Small intestine (tissue), 16 donors: ENCODE results near the gene NRG4. TPM values are rescaled to one million over a fixed set of nuclear protein-coding genes. Genes with fewer than 3 reads are reported as not detected.

Experiments used
- DNase-seq, 2 donors: peaks; one replicate each; pipeline versions ENCODE4 v3.0.0 to v3.0.0-alpha.2; 2013
- FAIRE-seq: peaks from 2 replicates; lab custom pipeline; 2012; peaks lifted over from hg19 to GRCh38; lab: Jason Lieb, UNC
- H3K27ac ChIP-seq, 3 donors: one replicate each; pipeline ENCODE4 v1.5.1; 2013; ENCODE audit warnings: low read length in 2 of 3, mild to moderate bottlenecking in 2 of 3, control low read depth in 1 of 3, inconsistent platforms in 1 of 3, low read depth in 1 of 3, moderate library complexity in 1 of 3
- H3K27me3 ChIP-seq, 3 donors: one replicate each; pipeline ENCODE4 v1.6.1; 2013; ENCODE audit warnings: low read length in 3 of 3, inconsistent platforms in 1 of 3; ENCODE audit not compliant: control insufficient read depth in 3 of 3, insufficient read depth in 3 of 3
- H3K36me3 ChIP-seq, 3 donors: one replicate each; pipeline ENCODE4 v1.6.1; 2013; ENCODE audit warnings: low read length in 3 of 3, inconsistent platforms in 1 of 3, low read depth in 1 of 3, mild to moderate bottlenecking in 1 of 3, moderate library complexity in 1 of 3; ENCODE audit not compliant: control insufficient read depth in 3 of 3, insufficient read depth in 2 of 3
- H3K4me1 ChIP-seq, 3 donors: one replicate each; pipeline ENCODE4 v1.6.1; 2013; ENCODE audit warnings: low read length in 2 of 3, inconsistent platforms in 1 of 3, low read depth in 1 of 3, mild to moderate bottlenecking in 1 of 3, moderate library complexity in 1 of 3; ENCODE audit not compliant: control insufficient read depth in 3 of 3, insufficient read depth in 2 of 3
- H3K4me3 ChIP-seq, 3 donors: one replicate each; pipeline ENCODE4 v1.5.1; 2013; ENCODE audit warnings: low read length in 3 of 3, control low read depth in 1 of 3, inconsistent platforms in 1 of 3, low read depth in 1 of 3, mild to moderate bottlenecking in 1 of 3, moderate library complexity in 1 of 3
- H3K9me3 ChIP-seq, 2 donors: one replicate each; pipeline ENCODE4 v1.6.1; 2013; ENCODE audit warnings: low read depth in 1 of 2, low read length in 1 of 2; ENCODE audit not compliant: control insufficient read depth in 2 of 2, insufficient read depth in 1 of 2
- WGBS, 3 donors: extraction: QIAGEN DNeasy Blood & Tissue Kit; methylation state at CpG; one replicate each; pipeline ENCODE4 v1.1.7; 2013; 5-methylcytosine and 5-hydroxymethylcytosine counted together
- long read RNA-seq, 10 donors: transcript quantifications; one replicate each; lab custom pipeline, GENCODE V29; 2026
- polyA plus RNA-seq, 4 donors: library from polyadenylated mRNA; stranded (reverse) in 3 of 4; unstranded in 1 of 4; fragments of 200-250 nt in 3 of 4; fragments of 120-200 nt in 1 of 4; gene quantifications; one replicate each; pipeline versions ENCODE4 v1.2.1 to v1.2.3, GENCODE V29; 2013
- donor health status: healthy with polysubstance abuse.
- donor health status: control.
- donor health status: control.
- donor health status: Bipolar disorder and iron deficiency.
- donor health status: healthy.

Gene NRG4, protein sequence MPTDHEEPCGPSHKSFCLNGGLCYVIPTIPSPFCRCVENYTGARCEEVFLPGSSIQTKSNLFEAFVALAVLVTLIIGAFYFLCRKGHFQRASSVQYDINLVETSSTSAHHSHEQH
- under 1 TPM in 2 of 4 donors, not detected in 2; 0.21 to 0.92 TPM for polyA plus RNA-seq
- long read RNA-seq, donor 1 = 0 reads
- long read RNA-seq, donor 2 = 0 reads
- long read RNA-seq, donor 3 = 0 reads
- long read RNA-seq, donor 4 = 0 reads
- long read RNA-seq, donor 5 = 0 reads
- long read RNA-seq, donor 6 = 0 reads
- long read RNA-seq, donor 7 = 0 reads
- long read RNA-seq, donor 8 = 0 reads
- long read RNA-seq, donor 9 = 0 reads
- long read RNA-seq, donor 10 = 0 reads

GRCh38 chr15:76011627-76012551, at the start of gene NRG4:
NRG4 (minus strand) TSS chr15:76012424; CDS start chr15:76011230, 1,194 bp downstream.
- Histone ChIP-seq H3K27ac (no peak within 1 kb of the TSS), H3K4me3 (no peak within 1 kb of the TSS), H3K4me1 (no peaks in the 10 kb centered on the region), H3K36me3 (no peaks in the 10 kb centered on the region), H3K9me3 (no peaks in the 10 kb centered on the region), H3K27me3 (no peaks in the 10 kb centered on the region)
- FAIRE-seq (no peak), DNase-seq (peak; percentile 1 to 5)
- 24 to 28% (median 26%) methylated on average over 13 of the region's 13 CpGs for WGBS, 3 donors

- Histone ChIP-seq H3K9me3 (no peaks in the 10 kb centered on the region), H3K27ac (no peak overlapping the region), H3K4me1 (peaks cover 0 to 8% (median 8%) of the 10 kb centered on the region in 3 donors), H3K27me3 (peaks cover 5 to 57% (median 6%) of the 10 kb centered on the region in 3 donors), H3K36me3 (no peaks in the 10 kb centered on the region), H3K4me3 (no peak overlapping the region)
- FAIRE-seq = no peak
- DNase-seq = no peak
- 84 to 90% (median 85%) methylated on average over 5 of the region's 5 CpGs for WGBS, 3 donors
Measured at GRCh38 chr15:76061700-76062099, 49.5 kb upstream of the NRG4 start.

GRCh38 chr15:76060118-76060989, 48.1 kb upstream of the NRG4 start:
- Histone ChIP-seq H3K27me3 (peaks cover 4 to 53% (median 6%) of the 10 kb centered on the region in 3 donors), H3K27ac (no peak overlapping the region), H3K36me3 (no peaks in the 10 kb centered on the region), H3K9me3 (no peaks in the 10 kb centered on the region), H3K4me1 (peaks cover 0 to 8% (median 8%) of the 10 kb centered on the region in 3 donors), H3K4me3 (peak overlapping the region; percentile 21 to 68 (median 52))
- WGBS, 3 donors = 14 to 17% (median 16%) methylated on average over 20 of the region's 20 CpGs
- DNase-seq (no peak), FAIRE-seq (no peak)

DNA sequence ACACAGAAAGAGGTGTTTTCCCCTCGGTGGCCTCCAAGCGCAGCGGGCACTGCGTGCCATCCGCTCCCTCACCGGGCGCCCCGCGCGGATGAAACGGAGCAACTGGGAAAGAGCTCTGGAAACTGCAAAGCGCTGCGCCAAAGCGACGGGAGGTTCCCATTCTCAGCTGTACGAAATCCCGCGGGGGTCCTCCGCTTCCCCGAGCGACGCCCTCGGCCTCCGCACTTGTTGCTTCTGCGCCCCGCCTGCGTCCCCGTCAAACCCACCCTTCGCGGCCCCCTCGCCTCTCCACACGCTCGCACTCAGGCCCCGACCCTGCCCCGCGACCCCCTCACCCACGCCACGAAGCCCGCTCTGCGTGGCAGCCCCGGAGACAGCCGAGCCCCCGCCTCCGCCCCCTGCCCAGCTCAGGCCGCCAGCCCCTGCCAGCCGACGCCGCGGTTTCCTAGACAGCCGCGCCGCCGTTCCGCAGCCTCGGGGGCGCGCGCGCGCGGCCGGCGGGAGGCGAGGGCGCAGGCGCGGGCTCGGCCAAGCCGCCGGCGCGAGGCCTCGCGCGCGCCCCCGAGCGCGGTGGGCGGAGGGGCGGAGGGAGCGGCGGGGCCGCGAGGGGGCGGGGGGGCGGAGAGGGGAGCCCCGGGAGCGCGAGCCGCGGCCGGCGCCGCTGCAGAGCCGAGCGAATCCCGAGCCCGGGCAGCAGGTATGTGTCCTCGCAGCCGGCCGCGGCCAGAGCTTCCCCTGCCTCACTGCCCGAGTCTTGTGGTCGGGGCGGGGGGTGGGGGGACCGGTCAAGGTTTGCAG, 47.3 kb upstream of the NRG4 start, which contains the start of gene TMEM266:
Gene TMEM266 (plus strand): TSS at position 666 of the 798 bp plus-strand sequence. CDS start 74,279 bp downstream, outside the sequence.
- peaks cover 4 to 47% (median 9%) of the 10 kb centered on the region in 3 donors for H3K27me3 ChIP-seq
- 1% methylated on average over 60 to 107 of the region's 107 CpGs for WGBS, 3 donors
- H3K27ac ChIP-seq = no peak within 1 kb of the TSS

GRCh38 chr15:76058714-76059319, 46.6 kb upstream of the NRG4 start:
- H3K27ac ChIP-seq = no peak overlapping the region
- no peak for FAIRE-seq
- H3K4me3 ChIP-seq = peak overlapping the region in 2 of 3 donors; percentile 43 to 68
- no peaks in the 10 kb centered on the region for H3K9me3 ChIP-seq
- peak in 1 of 2 donors; percentile 39 for DNase-seq
- no peaks in the 10 kb centered on the region for H3K36me3 ChIP-seq
- H3K27me3 ChIP-seq = peaks cover 4 to 43% (median 9%) of the 10 kb centered on the region in 3 donors
- WGBS, 3 donors = 8 to 13% (median 11%) methylated on average over 18 of the region's 18 CpGs
- peaks cover 0 to 8% (median 8%) of the 10 kb centered on the region in 3 donors for H3K4me1 ChIP-seq

More for the DNA sequence above, 47.3 kb upstream of the NRG4 start, which contains the start of gene TMEM266:
- Histone ChIP-seq H3K4me1 (peaks cover 0 to 8% (median 8%) of the 10 kb centered on the region in 3 donors), H3K4me3 (peak within 1 kb of the TSS; percentile 21 to 68 (median 52)), H3K9me3 (no peaks in the 10 kb centered on the region), H3K36me3 (no peaks in the 10 kb centered on the region)
- no peak for FAIRE-seq
- DNase-seq = peak; percentile 8 to 61

DNA sequence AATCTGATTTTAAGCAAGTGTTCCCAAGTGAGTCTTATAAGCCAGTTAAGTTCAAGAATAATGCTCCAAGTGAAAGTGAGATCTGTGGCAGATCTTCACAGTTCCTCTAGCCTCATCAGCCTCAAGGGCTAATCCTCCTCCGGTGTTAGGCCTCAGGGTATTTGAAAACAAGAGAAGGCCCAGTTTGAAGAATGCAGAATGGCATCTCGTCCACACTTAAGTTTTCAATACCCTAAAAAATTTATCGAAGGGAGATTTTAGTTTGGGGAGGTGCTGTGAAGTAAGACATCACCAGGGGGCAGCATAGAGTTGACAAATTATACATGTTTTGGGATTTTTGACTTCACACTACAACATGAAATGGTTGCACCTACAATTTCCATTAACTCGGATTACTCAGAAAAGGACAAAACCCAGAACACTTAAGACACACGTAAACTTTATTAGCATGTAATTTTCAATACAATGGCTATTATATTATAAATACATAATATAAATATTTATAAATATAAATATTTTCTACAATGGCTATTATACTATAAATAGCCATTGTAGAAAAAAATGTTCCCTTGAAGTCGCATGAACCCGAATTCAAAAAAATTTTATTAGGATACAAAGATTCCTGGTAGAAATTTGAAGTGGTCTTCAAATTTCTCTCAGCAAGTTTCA, 45.2 kb upstream of the NRG4 start:
- Histone ChIP-seq H3K4me1 (peaks cover 0 to 8% (median 8%) of the 10 kb centered on the region in 3 donors), H3K36me3 (no peaks in the 10 kb centered on the region), H3K4me3 (no peak overlapping the region), H3K9me3 (no peaks in the 10 kb centered on the region), H3K27ac (no peak overlapping the region), H3K27me3 (peaks cover 2 to 34% (median 9%) of the 10 kb centered on the region in 3 donors)
- WGBS, 3 donors = 2 to 4% (median 3%) methylated on average over 7 of the region's 7 CpGs
- DNase-seq = peak; percentile 25 to 53
- FAIRE-seq = no peak
